Measurements from ENCODE around the gene ZNF880. TPM values are rescaled to one million over a fixed set of nuclear protein-coding genes. Genes with fewer than 3 reads are reported as not detected.

ZNF880 gene
- total RNA-seq, 4 donors from 2014 or later = 15.6 to 43.5 (median 20.9) TPM

DNA sequence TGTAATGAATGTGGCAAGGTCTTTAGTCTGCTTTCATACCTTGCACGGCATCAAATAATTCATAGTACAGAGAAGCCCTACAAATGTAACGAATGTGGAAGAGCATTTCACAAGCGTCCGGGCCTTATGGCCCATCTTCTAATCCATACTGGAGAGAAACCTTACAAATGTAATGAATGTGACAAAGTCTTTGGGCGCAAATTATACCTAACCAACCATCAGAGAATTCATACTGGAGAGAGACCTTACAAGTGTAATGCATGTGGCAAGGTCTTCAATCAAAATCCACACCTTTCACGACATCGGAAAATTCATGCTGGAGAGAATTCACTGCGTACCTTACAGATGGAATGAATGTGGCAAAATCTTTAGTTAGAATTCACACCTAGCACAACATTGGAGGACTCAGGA is 3.3 kb upstream of the ZNF880 start:
- peaks cover 0 to 17% (median 3%) of the 10 kb centered on the region in 4 donors for H3K4me1 ChIP-seq
- TF ChIP-seq CTCF (IDR thresholded peaks at IDR 0.05) (no peak), EP300 (IDR thresholded peaks at IDR 0.05) (no peak), POLR2A (IDR thresholded peaks at IDR 0.05) (no peak)
- WGBS, 2 donors = 97 to 98% methylated on average over 8 of the region's 8 CpGs
- H3K27ac ChIP-seq = no peak overlapping the region
- no peak for DNase-seq (ENCODE audit: low spot score in 2 of 2)
- H3K9me3 ChIP-seq = peaks cover 0 to 75% (median 34%) of the 10 kb centered on the region in 4 donors
- H3K4me3 ChIP-seq = no peak overlapping the region
- no peaks in the 10 kb centered on the region for H3K27me3 ChIP-seq
- H3K36me3 ChIP-seq = peaks cover 0 to 65% (median 16%) of the 10 kb centered on the region in 3 donors

DNA sequence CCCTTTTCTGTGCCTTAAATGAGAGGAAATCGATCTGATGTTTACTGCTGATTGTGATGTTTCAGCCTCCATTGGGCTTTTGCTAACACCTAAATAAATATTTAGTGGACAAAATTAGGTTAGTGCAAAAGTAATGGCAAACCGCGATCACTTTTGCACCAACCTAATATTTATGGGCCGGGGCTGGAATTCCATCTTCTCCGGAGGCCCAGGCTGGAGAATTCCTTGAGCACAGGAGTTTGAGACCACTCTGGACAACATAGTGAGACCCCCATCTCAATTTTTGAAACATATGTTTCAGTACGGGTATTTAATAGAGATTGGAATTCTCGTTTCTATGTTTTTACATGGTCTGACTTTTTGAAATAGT is 603 bp downstream of the ZNF880 start:
- Histone ChIP-seq H3K9me3 (peaks cover 0 to 73% (median 20%) of the 10 kb centered on the region in 4 donors), H3K4me3 (peak overlapping the region; percentile 57 to 91 (median 82)), H3K4me1 (peaks cover 0 to 17% (median 3%) of the 10 kb centered on the region in 4 donors), H3K27me3 (no peaks in the 10 kb centered on the region), H3K27ac (peak overlapping the region; percentile 88 to 99 (median 94)), H3K36me3 (peaks cover 0 to 65% (median 34%) of the 10 kb centered on the region in 3 donors)
- no peak for DNase-seq (ENCODE audit: low spot score in 2 of 2)
- TF ChIP-seq EP300 (IDR thresholded peaks at IDR 0.05) = no peak
- WGBS, 2 donors = 29 to 43% methylated on average over 7 of the region's 7 CpGs

DNA sequence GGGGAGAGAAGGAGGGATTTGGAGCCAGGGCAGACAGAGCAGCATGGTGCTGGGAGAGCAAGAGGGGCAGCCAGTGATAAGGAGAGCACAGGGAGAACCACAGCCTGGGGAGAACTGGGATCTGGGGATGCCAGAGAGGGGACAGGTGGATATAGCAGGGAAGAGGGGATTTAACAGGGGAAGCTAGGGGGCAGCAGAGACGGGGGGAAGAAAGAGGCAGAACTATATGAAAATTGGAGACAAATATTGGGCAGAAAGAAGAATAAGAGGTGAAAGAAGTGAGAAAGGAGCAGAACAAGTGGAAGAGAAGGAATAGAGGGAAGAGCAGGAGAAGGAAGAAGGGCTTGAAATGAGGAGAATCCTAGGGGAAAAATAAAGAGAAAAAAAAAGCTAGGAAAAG is 21.4 kb downstream of the ZNF880 start:
- no peak overlapping the region for H3K27ac ChIP-seq
- H3K9me3 ChIP-seq = peaks cover 0 to 94% (median 25%) of the 10 kb centered on the region in 4 donors

GRCh38 chr19:52397310-52398080 is 27.8 kb downstream of the ZNF880 start, which contains the start of gene ZNF528:
ZNF528 (plus strand) TSS chr19:52397849; CDS start chr19:52402014, 4,165 bp downstream.
- H3K36me3 ChIP-seq = peaks cover 0 to 78% (median 0%) of the 10 kb centered on the region in 3 donors
- 0 to 1% methylated on average over 33 to 36 of the region's 36 CpGs for WGBS, 2 donors
- H3K4me3 ChIP-seq = peak within 1 kb of the TSS; percentile 53 to 83 (median 64)
- H3K27ac ChIP-seq = peak within 1 kb of the TSS in 3 of 4 donors; percentile 57 to 85 (median 78)
- DNase-seq (ENCODE audit: low spot score in 2 of 2) = peak; percentile 93 to 96
- H3K27me3 ChIP-seq = no peaks in the 10 kb centered on the region
- TF ChIP-seq EP300 (IDR thresholded peaks at IDR 0.05) (peak; percentile 33 to 84), CTCF (IDR thresholded peaks at IDR 0.05) (no peak), POLR2A (IDR thresholded peaks at IDR 0.05) (peak in 1 of 2 donors; percentile 60)
- peaks cover 0 to 22% (median 13%) of the 10 kb centered on the region in 4 donors for H3K4me1 ChIP-seq
- peaks cover 0 to 48% (median 6%) of the 10 kb centered on the region in 4 donors for H3K9me3 ChIP-seq

More for the DNA sequence above, 21.4 kb downstream of the ZNF880 start:
- no peak overlapping the region for H3K4me3 ChIP-seq
- no peak for DNase-seq (ENCODE audit: low spot score in 2 of 2)
- no peak for TF ChIP-seq EP300 (IDR thresholded peaks at IDR 0.05)
- TF ChIP-seq CTCF (IDR thresholded peaks at IDR 0.05) = no peak
- TF ChIP-seq POLR2A (IDR thresholded peaks at IDR 0.05) = no peak
- WGBS, 2 donors = 63 to 65% methylated on average over 1 of the region's 1 CpG
- no peaks in the 10 kb centered on the region for H3K27me3 ChIP-seq
- H3K4me1 ChIP-seq = no peaks in the 10 kb centered on the region
- H3K36me3 ChIP-seq = peaks cover 0 to 99% (median 8%) of the 10 kb centered on the region in 3 donors

- Histone ChIP-seq H3K9me3 (peaks cover 0 to 46% (median 4%) of the 10 kb centered on the region in 4 donors), H3K4me1 (peaks cover 0 to 22% (median 13%) of the 10 kb centered on the region in 4 donors), H3K36me3 (peaks cover 0 to 78% (median 0%) of the 10 kb centered on the region in 3 donors), H3K4me3 (peak overlapping the region; percentile 53 to 83 (median 64)), H3K27me3 (no peaks in the 10 kb centered on the region), H3K27ac (peak overlapping the region in 3 of 4 donors; percentile 57 to 85 (median 78))
- no peak for TF ChIP-seq POLR2A (IDR thresholded peaks at IDR 0.05)
- TF ChIP-seq EP300 (IDR thresholded peaks at IDR 0.05) = no peak
- TF ChIP-seq CTCF (IDR thresholded peaks at IDR 0.05) = no peak
- DNase-seq (ENCODE audit: low spot score in 2 of 2) = no peak
- WGBS, 2 donors = 1 to 2% methylated on average over 14 of the region's 14 CpGs
Measured at GRCh38 chr19:52398081-52398441, 28.3 kb downstream of the ZNF880 start.

All from tibial nerve (tissue), 4 donors.